ENCODE data around the gene CKAP2L. TPM values are rescaled to one million over a fixed set of nuclear protein-coding genes. Genes with fewer than 3 reads are reported as not detected.

CKAP2L gene, protein sequence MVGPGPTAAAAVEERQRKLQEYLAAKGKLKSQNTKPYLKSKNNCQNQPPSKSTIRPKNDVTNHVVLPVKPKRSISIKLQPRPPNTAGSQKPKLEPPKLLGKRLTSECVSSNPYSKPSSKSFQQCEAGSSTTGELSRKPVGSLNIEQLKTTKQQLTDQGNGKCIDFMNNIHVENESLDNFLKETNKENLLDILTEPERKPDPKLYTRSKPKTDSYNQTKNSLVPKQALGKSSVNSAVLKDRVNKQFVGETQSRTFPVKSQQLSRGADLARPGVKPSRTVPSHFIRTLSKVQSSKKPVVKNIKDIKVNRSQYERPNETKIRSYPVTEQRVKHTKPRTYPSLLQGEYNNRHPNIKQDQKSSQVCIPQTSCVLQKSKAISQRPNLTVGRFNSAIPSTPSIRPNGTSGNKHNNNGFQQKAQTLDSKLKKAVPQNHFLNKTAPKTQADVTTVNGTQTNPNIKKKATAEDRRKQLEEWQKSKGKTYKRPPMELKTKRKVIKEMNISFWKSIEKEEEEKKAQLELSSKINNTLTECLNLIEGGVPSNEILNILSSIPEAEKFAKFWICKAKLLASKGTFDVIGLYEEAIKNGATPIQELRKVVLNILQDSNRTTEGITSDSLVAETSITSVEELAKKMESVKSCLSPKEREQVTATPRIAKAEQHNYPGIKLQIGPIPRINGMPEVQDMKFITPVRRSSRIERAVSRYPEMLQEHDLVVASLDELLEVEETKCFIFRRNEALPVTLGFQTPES
- 1.2 TPM in 2 replicates for total RNA-seq

DNA sequence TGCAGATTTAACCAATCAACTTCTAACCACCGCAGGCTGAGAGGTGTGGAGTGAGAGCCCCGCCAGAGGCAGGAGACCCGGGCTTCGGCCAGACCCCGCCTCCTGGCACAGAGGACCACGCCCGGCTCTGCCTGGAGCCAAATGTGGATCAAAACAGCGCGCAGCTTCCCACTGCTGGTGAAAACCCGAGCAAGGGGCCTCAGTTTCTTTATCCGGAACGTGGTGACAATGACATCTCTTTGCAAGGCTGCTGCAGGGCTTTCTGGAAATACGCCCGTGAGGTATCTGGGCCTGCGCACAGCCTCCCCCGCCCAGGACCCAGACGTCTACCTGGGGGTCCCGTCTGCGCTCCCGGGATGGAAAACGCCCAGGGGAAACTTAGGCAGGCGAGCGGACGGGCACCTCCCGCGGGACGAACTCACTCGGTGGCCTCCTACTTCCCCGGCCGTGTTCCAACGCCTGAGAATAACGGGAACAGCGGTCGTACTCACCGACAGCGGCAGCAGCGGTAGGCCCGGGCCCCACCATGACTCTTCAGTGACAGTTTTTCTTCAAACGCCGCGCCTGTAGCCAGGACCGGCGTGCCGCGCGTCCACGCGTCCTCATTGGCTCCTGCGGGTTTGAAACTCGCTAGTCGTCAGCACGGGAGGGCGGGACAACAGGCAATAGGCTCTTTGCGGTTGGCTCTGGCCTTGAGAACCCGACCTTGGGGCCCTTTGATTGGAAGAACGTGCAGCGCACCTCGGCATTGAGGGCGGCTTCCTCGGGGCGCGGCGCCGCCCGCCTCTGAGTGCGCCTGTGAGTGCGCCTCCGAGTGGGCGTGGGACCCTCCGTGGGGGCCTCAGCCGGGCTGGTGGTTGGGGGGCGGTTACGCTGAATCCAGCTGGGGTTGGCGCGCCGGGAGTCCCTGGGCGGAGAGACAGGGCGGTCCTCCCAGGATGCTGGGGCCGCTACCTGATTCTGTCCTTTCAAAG lies at the start of gene CKAP2L:
TSS of gene CKAP2L (minus strand) at position 539 of the 974 bp plus-strand sequence. CDS start at position 528, 11 bp downstream.
- no peak for TF ChIP-seq CTCF (IDR thresholded peaks at IDR 0.05)
- ChIA-PET POLR2A (interaction anchor here (1.0 kb wide), 1 partner anchor 117 kb away, joined by 6 read pairs; no protein-coding TSS in a partner anchor), CTCF (interaction anchor here (0.7 kb wide), 1 partner anchor 15 kb away, joined by 3 read pairs; no protein-coding TSS in a partner anchor)

GRCh38 chr2:112813280-112813966 lies 49.0 kb upstream of the CKAP2L start:
- intact Hi-C loops (cut with micrococcal nuclease): no loop called here
- Mint-ChIP-seq H3K27me3 (no peaks in the 10 kb centered on the region), H3K9me3 (peaks cover 7% of the 10 kb centered on the region), H3K36me3 (ENCODE audit: low read depth) (no peaks in the 10 kb centered on the region), H3K27ac (no peak overlapping the region), H3K4me1 (peaks cover 23% of the 10 kb centered on the region), H3K4me3 (no peak overlapping the region)
- ChIA-PET CTCF (no interaction called here), POLR2A (no interaction called here)
- no peak for TF ChIP-seq CTCF (IDR thresholded peaks at IDR 0.05)
- ATAC-seq (ENCODE audit: low read depth): no peak
- DNase-seq: no peak

More for the DNA sequence above, at the start of gene CKAP2L:
- ATAC-seq (ENCODE audit: low read depth) (peak; percentile 100), DNase-seq (peak; percentile 87)
- Mint-ChIP-seq H3K27me3 (no peaks in the 10 kb centered on the region), H3K4me3 (peak within 1 kb of the TSS; percentile 91), H3K4me1 (peaks cover 31% of the 10 kb centered on the region), H3K27ac (peak within 1 kb of the TSS; percentile 50), H3K36me3 (ENCODE audit: low read depth) (peaks cover 1% of the 10 kb centered on the region), H3K9me3 (no peaks in the 10 kb centered on the region)
- intact Hi-C loops (cut with micrococcal nuclease): loop anchor here (1.0 to 2.0 kb wide), 3 partner anchors 15 to 76 kb away; no protein-coding TSS in a partner anchor

DNA sequence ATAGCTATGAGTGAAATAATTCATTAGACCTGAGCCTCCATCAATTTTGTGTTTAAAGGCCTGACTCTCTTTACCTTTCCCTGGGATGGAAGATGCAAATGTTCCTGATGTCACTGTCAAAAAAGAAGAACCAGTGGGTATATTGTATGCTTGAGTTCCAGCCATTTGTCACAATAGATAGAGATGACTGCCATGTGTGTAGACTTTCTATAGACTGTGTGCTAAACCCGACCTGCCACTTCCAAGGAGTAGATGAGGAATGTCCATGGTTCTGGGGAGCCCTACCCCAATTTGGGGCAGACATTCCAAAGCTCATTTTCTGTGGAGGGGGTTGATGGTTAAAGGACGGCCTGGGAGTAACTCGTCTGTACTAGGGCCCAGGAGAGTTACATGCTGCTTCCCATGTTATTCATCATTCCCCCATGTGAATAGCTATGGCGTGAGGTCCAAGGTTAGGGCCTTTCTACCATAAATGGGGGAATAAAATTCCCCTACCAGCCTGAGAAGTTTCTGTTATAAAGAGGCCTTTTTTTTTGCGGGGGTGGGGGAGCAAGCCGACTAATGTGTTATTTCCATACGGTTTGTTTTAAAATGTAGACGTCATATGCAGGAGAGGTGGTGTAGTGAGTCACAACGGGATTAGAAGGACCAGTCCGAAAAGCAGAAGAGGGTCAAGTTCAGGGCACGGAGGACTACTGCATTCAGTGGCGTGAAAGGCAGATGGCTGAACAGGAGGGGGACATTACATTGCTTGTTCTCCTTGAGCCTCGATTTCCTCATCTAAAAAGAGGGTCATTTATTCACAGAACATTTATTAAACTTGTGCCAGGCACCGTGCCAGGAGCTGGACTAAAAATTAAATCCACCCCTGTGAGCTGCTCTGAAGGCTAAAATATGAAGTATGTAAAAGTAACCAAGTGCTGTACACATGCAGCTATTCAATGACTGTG lies 48.2 kb upstream of the CKAP2L start:
- intact Hi-C loops (cut with micrococcal nuclease): no loop called here
- Mint-ChIP-seq H3K4me1 (peaks cover 23% of the 10 kb centered on the region), H3K27ac (peak overlapping the region; percentile 67), H3K36me3 (ENCODE audit: low read depth) (no peaks in the 10 kb centered on the region), H3K4me3 (peak overlapping the region; percentile 13), H3K27me3 (no peaks in the 10 kb centered on the region), H3K9me3 (peaks cover 9% of the 10 kb centered on the region)
- peak; percentile 45 for ATAC-seq (ENCODE audit: low read depth)
- POLR2A ChIA-PET: interaction anchor here (0.6 kb wide), 1 partner anchor 22 kb away, joined by 3 read pairs; no protein-coding TSS in a partner anchor
- CTCF ChIA-PET: no interaction called here
- DNase-seq: no peak
- no peak for TF ChIP-seq CTCF (IDR thresholded peaks at IDR 0.05)

- no peak for DNase-seq
- intact Hi-C loops (cut with micrococcal nuclease): no loop called here
- peaks cover 14% of the 10 kb centered on the region for H3K9me3 Mint-ChIP-seq
- H3K27ac Mint-ChIP-seq: peak overlapping the region; percentile 67
- peak; percentile 45 for ATAC-seq (ENCODE audit: low read depth)
- no peak for TF ChIP-seq CTCF (IDR thresholded peaks at IDR 0.05)
- peaks cover 23% of the 10 kb centered on the region for H3K4me1 Mint-ChIP-seq
- H3K27me3 Mint-ChIP-seq: no peaks in the 10 kb centered on the region
- CTCF ChIA-PET: no interaction called here
- no peaks in the 10 kb centered on the region for H3K36me3 Mint-ChIP-seq (ENCODE audit: low read depth)
- H3K4me3 Mint-ChIP-seq: no peak overlapping the region
- POLR2A ChIA-PET: interaction anchor here (0.6 kb wide), 1 partner anchor 22 kb away, joined by 3 read pairs; no protein-coding TSS in a partner anchor
These were observed 47.5 kb upstream of the CKAP2L start for GRCh38 chr2:112811841-112812306.

All from activated B cell treated with CpG ODN at 0.5 μM for 24 hours (primary cell).